RWPE2 (cell line): ENCODE measurements around the gene HP.

Experiments used
- ATAC-seq: fragments of 200-7000 bp; cut with Tn5 transposase; 3 replicates; pipeline ENCODE4 v1.9.1; 2021; ENCODE audit warnings: low read depth
- DNase-seq: peaks from one replicate; pipeline ENCODE4 v3.0.0-alpha.2; 2020; ENCODE audit warnings: low spot score
- H3K27ac ChIP-seq: fragments of 450-650 bp; 2 replicates; pipeline ENCODE4 v1.5.1; 2017; ENCODE audit warnings: mild to moderate bottlenecking; ENCODE audit not compliant: poor library complexity, severe bottlenecking
- H3K27me3 ChIP-seq: fragments of 250-450 bp; sonication (Bioruptor Pico); 2 replicates; pipeline ENCODE4 v1.5.1; 2021; ENCODE audit warnings: mild to moderate bottlenecking, moderate library complexity; ENCODE audit not compliant: insufficient read depth, poor library complexity, severe bottlenecking
- H3K36me3 ChIP-seq: fragments of 250-450 bp; sonication (Bioruptor Pico); 2 replicates; pipeline ENCODE4 v1.5.1; 2020; ENCODE audit warnings: low read depth, mild to moderate bottlenecking, moderate library complexity
- H3K4me1 ChIP-seq: fragments of 250-450 bp; sonication (Bioruptor Pico); 2 replicates; pipeline ENCODE4 v1.5.1; 2021; ENCODE audit warnings: mild to moderate bottlenecking, moderate library complexity; ENCODE audit not compliant: insufficient read depth, poor library complexity, severe bottlenecking
- H3K4me3 ChIP-seq: fragments of 250-450 bp; sonication (Bioruptor Pico); 2 replicates; pipeline ENCODE4 v1.5.1; 2021; ENCODE audit warnings: mild to moderate bottlenecking, moderate library complexity; ENCODE audit not compliant: severe bottlenecking
- H3K9me3 ChIP-seq: fragments of 250-450 bp; sonication (Bioruptor Pico); 2 replicates; pipeline ENCODE4 v1.5.1; 2021; ENCODE audit warnings: mild to moderate bottlenecking, moderate library complexity; ENCODE audit not compliant: severe bottlenecking
- CTCF ChIP-seq: fragments of 450-650 bp; IDR thresholded peaks from one replicate; pipeline ENCODE4 v1.5.1; 2017; ENCODE audit warnings: mild to moderate bottlenecking, moderate library complexity; ENCODE audit not compliant: poor library complexity, severe bottlenecking

HP gene

GRCh38 chr16:72021043-72021442 lies 33.3 kb upstream of the HP start:
- Histone ChIP-seq H3K4me3 (no peak overlapping the region), H3K4me1 (no peaks in the 10 kb centered on the region), H3K9me3 (no peaks in the 10 kb centered on the region), H3K27me3 (no peaks in the 10 kb centered on the region), H3K27ac (no peak overlapping the region), H3K36me3 (peaks cover 32% of the 10 kb centered on the region)
- TF ChIP-seq CTCF: no peak
- DNase-seq: no peak
- ATAC-seq: no peak

- TF ChIP-seq CTCF: no peak
- Histone ChIP-seq H3K36me3 (peaks cover 31% of the 10 kb centered on the region), H3K9me3 (no peaks in the 10 kb centered on the region), H3K4me3 (no peak overlapping the region), H3K27me3 (no peaks in the 10 kb centered on the region), H3K4me1 (no peaks in the 10 kb centered on the region), H3K27ac (no peak overlapping the region)
- ATAC-seq: no peak
- no peak for DNase-seq
These were observed 32.2 kb upstream of the HP start for GRCh38 chr16:72022127-72022526.

- H3K9me3 ChIP-seq: no peaks in the 10 kb centered on the region
- no peaks in the 10 kb centered on the region for H3K4me1 ChIP-seq
- H3K27ac ChIP-seq: no peak overlapping the region
- H3K36me3 ChIP-seq: peaks cover 25% of the 10 kb centered on the region
- no peak for TF ChIP-seq CTCF
- DNase-seq (no peak), ATAC-seq (no peak)
- no peak overlapping the region for H3K4me3 ChIP-seq
- no peaks in the 10 kb centered on the region for H3K27me3 ChIP-seq
These were observed 30.3 kb upstream of the HP start for GRCh38 chr16:72023962-72024361.

GRCh38 chr16:72024862-72025382 lies 29.4 kb upstream of the HP start:
- Histone ChIP-seq H3K27me3 (no peaks in the 10 kb centered on the region), H3K36me3 (peaks cover 22% of the 10 kb centered on the region), H3K27ac (no peak overlapping the region), H3K9me3 (no peaks in the 10 kb centered on the region), H3K4me1 (no peaks in the 10 kb centered on the region), H3K4me3 (no peak overlapping the region)
- TF ChIP-seq CTCF: no peak
- ATAC-seq (no peak), DNase-seq (no peak)

GRCh38 chr16:72025404-72026114 lies 28.7 kb upstream of the HP start:
- DNase-seq (no peak), ATAC-seq (no peak)
- H3K36me3 ChIP-seq: peaks cover 20% of the 10 kb centered on the region
- H3K27me3 ChIP-seq: no peaks in the 10 kb centered on the region
- TF ChIP-seq CTCF: no peak
- H3K4me1 ChIP-seq: no peaks in the 10 kb centered on the region
- no peak overlapping the region for H3K27ac ChIP-seq
- H3K9me3 ChIP-seq: no peaks in the 10 kb centered on the region
- no peak overlapping the region for H3K4me3 ChIP-seq
